Measurements from ENCODE around the gene NKIRAS1. TPM values are rescaled to one million over a fixed set of nuclear protein-coding genes. Genes with fewer than 3 reads are reported as not detected.
A peak's percentile ranks its signal among the peaks of the same experiment; 100 is the strongest.

The NKIRAS1 gene
- total RNA-seq, 1 donor from 2014 or later: 30.9 TPM

DNA sequence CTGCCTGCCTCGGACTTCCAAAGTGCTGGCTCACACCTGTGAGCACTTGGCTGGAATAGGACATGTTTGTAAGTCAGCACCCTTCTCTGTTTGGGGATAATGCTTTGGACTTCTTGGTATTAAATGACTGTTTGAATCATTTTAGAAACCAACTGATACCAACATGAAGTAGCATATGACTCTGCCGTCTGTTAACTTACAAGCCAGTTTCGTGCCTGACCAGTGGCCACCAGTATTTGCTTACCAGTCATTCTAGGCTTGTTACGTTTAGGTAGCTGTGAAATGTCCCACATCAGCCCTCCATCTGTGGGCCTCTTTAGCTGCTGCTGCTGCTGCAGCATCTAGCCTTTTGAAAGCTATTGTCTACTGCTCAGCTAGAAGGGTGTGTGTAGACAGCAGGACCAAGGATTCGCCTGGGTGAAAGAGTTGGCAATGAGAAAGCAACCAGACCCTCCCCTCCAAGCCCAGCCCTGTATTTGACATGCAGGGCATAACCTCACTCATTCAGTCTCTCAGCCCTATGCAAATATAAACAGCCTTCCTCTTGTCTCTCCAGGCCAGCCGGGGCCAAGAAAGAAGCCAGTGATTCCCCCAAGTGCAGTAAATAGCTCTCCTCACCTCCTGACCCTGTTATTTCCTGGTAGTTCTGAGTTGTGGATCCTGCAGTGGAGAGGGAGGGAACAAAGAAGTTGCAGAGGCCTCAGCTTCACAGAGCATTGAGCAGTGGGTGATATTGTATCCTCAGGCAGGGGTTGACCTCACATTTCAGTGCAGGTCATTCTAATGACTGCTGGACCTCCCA, 51.0 kb downstream of the NKIRAS1 start:
- Mint-ChIP-seq H3K27me3 (ENCODE audit: insufficient read depth, low read depth) (peaks cover 4% of the 10 kb centered on the region), H3K36me3 (peaks cover 15% of the 10 kb centered on the region), H3K27ac (peak overlapping the region; percentile 95), H3K4me3 (peak overlapping the region; percentile 75), H3K4me1 (peaks cover 47% of the 10 kb centered on the region), H3K9me3 (peaks cover 6% of the 10 kb centered on the region)
- TF ChIP-seq, protein P1, sequence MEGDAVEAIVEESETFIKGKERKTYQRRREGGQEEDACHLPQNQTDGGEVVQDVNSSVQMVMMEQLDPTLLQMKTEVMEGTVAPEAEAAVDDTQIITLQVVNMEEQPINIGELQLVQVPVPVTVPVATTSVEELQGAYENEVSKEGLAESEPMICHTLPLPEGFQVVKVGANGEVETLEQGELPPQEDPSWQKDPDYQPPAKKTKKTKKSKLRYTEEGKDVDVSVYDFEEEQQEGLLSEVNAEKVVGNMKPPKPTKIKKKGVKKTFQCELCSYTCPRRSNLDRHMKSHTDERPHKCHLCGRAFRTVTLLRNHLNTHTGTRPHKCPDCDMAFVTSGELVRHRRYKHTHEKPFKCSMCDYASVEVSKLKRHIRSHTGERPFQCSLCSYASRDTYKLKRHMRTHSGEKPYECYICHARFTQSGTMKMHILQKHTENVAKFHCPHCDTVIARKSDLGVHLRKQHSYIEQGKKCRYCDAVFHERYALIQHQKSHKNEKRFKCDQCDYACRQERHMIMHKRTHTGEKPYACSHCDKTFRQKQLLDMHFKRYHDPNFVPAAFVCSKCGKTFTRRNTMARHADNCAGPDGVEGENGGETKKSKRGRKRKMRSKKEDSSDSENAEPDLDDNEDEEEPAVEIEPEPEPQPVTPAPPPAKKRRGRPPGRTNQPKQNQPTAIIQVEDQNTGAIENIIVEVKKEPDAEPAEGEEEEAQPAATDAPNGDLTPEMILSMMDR (IDR thresholded peaks at IDR 0.05): no peak
- H3K4me2 ChIP-seq: peak overlapping the region; percentile 66
- peaks cover 42% of the 10 kb centered on the region for H3K4me1 ChIP-seq
- peaks cover 71% of the 10 kb centered on the region for H4K20me1 ChIP-seq (ENCODE audit: low read depth)
- peak overlapping the region; percentile 86 for H3K27ac ChIP-seq
- H3K9ac ChIP-seq: peak overlapping the region; percentile 11
- DNase-seq (ENCODE audit: low spot score): peak; percentile 59
- no peaks in the 10 kb centered on the region for H3K36me3 ChIP-seq
- H3K4me3 ChIP-seq: peak overlapping the region; percentile 16
- no peaks in the 10 kb centered on the region for H3K9me3 ChIP-seq (ENCODE audit: low read depth)
- H2AFZ ChIP-seq (replicated peaks): no peak overlapping the region
- H3F3A ChIP-seq (ENCODE audit: low read depth): peaks cover 31% of the 10 kb centered on the region
- H3K79me2 ChIP-seq (ENCODE audit: low read depth): peaks cover 97% of the 10 kb centered on the region
- H3K27me3 ChIP-seq: no peaks in the 10 kb centered on the region

DNA sequence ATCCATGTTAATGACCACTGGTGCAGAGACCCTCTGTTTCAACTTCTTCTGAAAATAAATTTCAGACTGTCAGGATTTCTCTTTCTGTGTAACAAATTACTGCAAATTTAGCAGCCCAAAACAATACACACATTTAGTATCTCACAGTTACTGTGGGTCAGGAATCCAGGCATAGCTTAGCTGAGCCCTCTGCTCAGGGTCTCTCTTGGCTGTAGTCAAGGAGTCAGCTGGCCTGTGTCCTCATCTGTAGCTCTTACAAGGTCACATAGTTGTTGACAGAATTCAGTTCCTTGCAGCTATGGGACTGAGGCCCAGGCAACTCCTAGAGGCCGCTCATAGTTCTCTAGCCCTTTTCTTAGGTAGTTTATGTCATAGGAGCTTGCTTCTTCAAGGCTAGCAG, 51.9 kb downstream of the NKIRAS1 start:
- H3K27me3 Mint-ChIP-seq (ENCODE audit: insufficient read depth, low read depth): peaks cover 4% of the 10 kb centered on the region
- Histone ChIP-seq H3F3A (ENCODE audit: low read depth) (peaks cover 31% of the 10 kb centered on the region), H3K4me2 (peak overlapping the region; percentile 66), H3K9ac (no peak overlapping the region), H3K27ac (peak overlapping the region; percentile 86), H4K20me1 (ENCODE audit: low read depth) (peaks cover 80% of the 10 kb centered on the region), H3K79me2 (ENCODE audit: low read depth) (peaks cover 100% of the 10 kb centered on the region), H3K4me3 (no peak overlapping the region), H2AFZ (replicated peaks) (no peak overlapping the region), H3K9me3 (ENCODE audit: low read depth) (no peaks in the 10 kb centered on the region), H3K36me3 (no peaks in the 10 kb centered on the region), H3K4me1 (peaks cover 42% of the 10 kb centered on the region), H3K27me3 (no peaks in the 10 kb centered on the region)
- peak overlapping the region; percentile 17 for H3K27ac Mint-ChIP-seq
- no peak overlapping the region for H3K4me3 Mint-ChIP-seq
- H3K9me3 Mint-ChIP-seq: peaks cover 3% of the 10 kb centered on the region
- no peak for DNase-seq (ENCODE audit: low spot score)
- H3K36me3 Mint-ChIP-seq: peaks cover 15% of the 10 kb centered on the region
- peaks cover 45% of the 10 kb centered on the region for H3K4me1 Mint-ChIP-seq
- TF ChIP-seq EZH2 (IDR thresholded peaks at IDR 0.05) (no peak), EZH2phosphoT487 (IDR thresholded peaks at IDR 0.05) (no peak)
- TF ChIP-seq, protein P1 (IDR thresholded peaks at IDR 0.05): no peak

DNA sequence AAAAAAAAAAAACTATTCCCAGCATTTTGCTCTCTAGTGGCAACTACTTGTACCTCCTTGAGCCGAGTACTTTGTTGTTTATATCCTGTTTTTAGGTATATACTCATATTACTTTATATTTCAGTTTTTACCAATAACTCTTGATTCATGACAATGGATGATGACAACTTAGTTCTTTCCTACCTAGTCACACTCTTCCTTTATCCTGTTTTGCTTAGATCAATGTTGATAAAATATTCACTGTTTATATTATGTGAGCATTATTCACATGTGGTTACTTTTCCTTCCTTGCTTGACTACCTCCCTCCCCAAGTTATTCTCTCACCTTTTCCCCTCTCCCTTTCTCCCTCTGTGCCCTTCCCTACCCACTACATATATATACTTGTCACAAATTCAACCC, 53.7 kb downstream of the NKIRAS1 start:
- no peak overlapping the region for H3K4me2 ChIP-seq
- H3K36me3 Mint-ChIP-seq: peaks cover 13% of the 10 kb centered on the region
- no peak overlapping the region for H2AFZ ChIP-seq (replicated peaks)
- peaks cover 46% of the 10 kb centered on the region for H3K4me1 Mint-ChIP-seq
- peaks cover 3% of the 10 kb centered on the region for H3K9me3 Mint-ChIP-seq
- peaks cover 100% of the 10 kb centered on the region for H3K79me2 ChIP-seq (ENCODE audit: low read depth)
- H3K9ac ChIP-seq: no peak overlapping the region
- no peak for DNase-seq (ENCODE audit: low spot score)
- peaks cover 99% of the 10 kb centered on the region for H4K20me1 ChIP-seq (ENCODE audit: low read depth)
- H3K4me3 Mint-ChIP-seq: no peak overlapping the region
- H3K4me3 ChIP-seq: no peak overlapping the region
- no peak for TF ChIP-seq EZH2 (IDR thresholded peaks at IDR 0.05)
- TF ChIP-seq EZH2phosphoT487 (IDR thresholded peaks at IDR 0.05): no peak
- TF ChIP-seq, protein P1 (IDR thresholded peaks at IDR 0.05): no peak
- H3K4me1 ChIP-seq: peaks cover 49% of the 10 kb centered on the region
- no peak overlapping the region for H3K27ac ChIP-seq
- H3K27ac Mint-ChIP-seq: no peak overlapping the region
- H3K27me3 ChIP-seq: no peaks in the 10 kb centered on the region
- no peaks in the 10 kb centered on the region for H3K36me3 ChIP-seq
- no peaks in the 10 kb centered on the region for H3K9me3 ChIP-seq (ENCODE audit: low read depth)
- no peaks in the 10 kb centered on the region for H3K27me3 Mint-ChIP-seq (ENCODE audit: insufficient read depth, low read depth)
- peaks cover 31% of the 10 kb centered on the region for H3F3A ChIP-seq (ENCODE audit: low read depth)

All from neural progenitor cell (in vitro differentiated cells).